Suppressor macrophage treated with lipopolysaccharide for 1 hour (primary cell): Measurements from ENCODE around the gene UFD1.
"Not testable (repeated sequence)": the region's sequence is repeated elsewhere in the genome, so short reads cannot be mapped to it uniquely, and the experiment has no call there.

ENCODE experiments used
- DNase-seq, 3 donors: peaks; one replicate each; pipeline ENCODE4 v3.0.0-alpha.2; 2020 to 2022

The UFD1 gene

GRCh38 chr22:19446603-19447329 is 32.2 kb downstream of the UFD1 start:
- DNase-seq, result no peak

GRCh38 chr22:19445279-19445982 is 33.6 kb downstream of the UFD1 start:
- DNase-seq, result not testable (repeated sequence)

GRCh38 chr22:19443544-19444211 is 35.3 kb downstream of the UFD1 start:
- no peak for DNase-seq

GRCh38 chr22:19442166-19442565 is 36.8 kb downstream of the UFD1 start:
- DNase-seq, result no peak

- no peak for DNase-seq
Measured at GRCh38 chr22:19440411-19441195, 38.4 kb downstream of the UFD1 start.

GRCh38 chr22:19438298-19438697 is 40.7 kb downstream of the UFD1 start:
- DNase-seq, result no peak

GRCh38 chr22:19436444-19437161 is 42.4 kb downstream of the UFD1 start:
- not testable (repeated sequence) for DNase-seq

- no peak for DNase-seq
Measured at GRCh38 chr22:19434829-19435580, 44.0 kb downstream of the UFD1 start.

- peak in 1 of 3 donors; percentile 18 for DNase-seq
Measured at GRCh38 chr22:19434401-19434800, 44.6 kb downstream of the UFD1 start.

- DNase-seq, result peak; percentile 96 to 99 (median 97)
Measured at GRCh38 chr22:19432133-19432851, 46.7 kb downstream of the UFD1 start, which contains the start of gene MRPL40. TSS of gene MRPL40 (plus strand) at chr22:19432545. CDS start at chr22:19432555, 10 bp downstream.

GRCh38 chr22:19431649-19432132 is 47.3 kb downstream of the UFD1 start, which contains the start of gene HIRA:
TSS of gene HIRA (minus strand) at chr22:19431733. CDS start at chr22:19431476, 257 bp downstream.
- DNase-seq, result peak; percentile 83 to 90 (median 87)

- peak in 1 of 3 donors; percentile 36 for DNase-seq
Measured at GRCh38 chr22:19430890-19431541, 48.0 kb downstream of the UFD1 start.

GRCh38 chr22:19429950-19430889 is 48.8 kb downstream of the UFD1 start:
- DNase-seq, result peak; percentile 44 to 61 (median 59)

GRCh38 chr22:19424186-19424500 is 54.9 kb downstream of the UFD1 start:
- peak in 1 of 3 donors; percentile 18 for DNase-seq

- DNase-seq, result no peak
Measured at GRCh38 chr22:19422440-19423301, 56.3 kb downstream of the UFD1 start.

GRCh38 chr22:19420321-19420720 is 58.7 kb downstream of the UFD1 start:
- no peak for DNase-seq

- no peak for DNase-seq
Measured at GRCh38 chr22:19419464-19420178, 59.4 kb downstream of the UFD1 start.
